H1 (cell line): Measurements from ENCODE around the gene ZNF562. TPM values are rescaled to one million over a fixed set of nuclear protein-coding genes. Genes with fewer than 3 reads are reported as not detected.

Experiments used
- CTCF ChIA-PET: fragments of 300-600 bp; sonication (Branson Sonifier 250); formaldehyde crosslinking; loops from one replicate; lab custom pipeline; 2021; ENCODE audit not compliant: partially characterized antibody; lab: Charles Lee
- POLR2A ChIA-PET: fragments of 300-600 bp; sonication (Branson Sonifier 250); formaldehyde crosslinking; loops from one replicate; lab custom pipeline; 2021; ENCODE audit warnings: inconsistent platforms; ENCODE audit not compliant: partially characterized antibody; lab: Charles Lee
- DNase-seq, 2 experiments: peaks; one replicate each; pipeline versions ENCODE4 v3.0.0 to v3.0.0-alpha.2; 2010 to 2022; ENCODE audit warnings: low spot score in 2 of 2, low read depth in 1 of 2, mixed read lengths in 1 of 2
- FAIRE-seq: peaks from 2 replicates; lab custom pipeline; 2011; peaks lifted over from hg19 to GRCh38; lab: Jason Lieb, UNC
- H2AFZ ChIP-seq: 2 replicates; pipeline ENCODE4 v1.8.1; 2012; ENCODE audit warnings: low read length, inconsistent platforms
- H2AK5ac ChIP-seq: 2 replicates; pipeline ENCODE4 v1.6.1; 2013; ENCODE audit warnings: low read depth, low read length
- H2BK120ac ChIP-seq: replicated peaks from 2 replicates; pipeline ENCODE3; 2013; ENCODE audit warnings: low read depth, low read length, inconsistent platforms
- H2BK12ac ChIP-seq: 2 replicates; pipeline ENCODE4 v1.6.1; 2013; ENCODE audit warnings: low read depth, low read length
- H2BK15ac ChIP-seq: 2 replicates; pipeline ENCODE4 v1.6.1; 2013; ENCODE audit warnings: low read length
- H2BK20ac ChIP-seq: 2 replicates; pipeline ENCODE4 v1.6.1; 2013; ENCODE audit warnings: low read length
- H2BK5ac ChIP-seq: 2 replicates; pipeline ENCODE4 v1.6.1; 2013; ENCODE audit warnings: low read depth, low read length
- H3K14ac ChIP-seq: 2 replicates; pipeline ENCODE4 v1.6.1; 2013; ENCODE audit warnings: inconsistent platforms; ENCODE audit not compliant: insufficient read length
- H3K18ac ChIP-seq: 2 replicates; pipeline ENCODE4 v1.6.1; 2013; ENCODE audit warnings: low read length; ENCODE audit errors: extremely low read depth
- H3K23ac ChIP-seq: 2 replicates; pipeline ENCODE4 v1.6.1; 2013; ENCODE audit warnings: inconsistent platforms; ENCODE audit not compliant: insufficient read length
- H3K23me2 ChIP-seq: 2 replicates; pipeline ENCODE4 v1.6.1; 2013; ENCODE audit warnings: low read depth, low read length
- H3K27ac ChIP-seq: 2 replicates; pipeline ENCODE4 v1.6.1; 2011; ENCODE audit warnings: low read depth, low read length, inconsistent platforms
- H3K27me3 ChIP-seq, 4 experiments: replicated peaks in 1 of 4; 1 replicate in 1 of 4; 2 replicates in 3 of 4; pipeline versions ENCODE4 v1.6.1 to v1.8.1; 2011 to 2013; ENCODE audit warnings: low read length in 3 of 4, mild to moderate bottlenecking in 3 of 4, inconsistent platforms in 2 of 4, mixed read lengths in 2 of 4, moderate library complexity in 1 of 4; ENCODE audit not compliant: control insufficient read depth in 3 of 4, insufficient read depth in 3 of 4; ENCODE audit errors: extremely low read depth in 1 of 4
- H3K36me3 ChIP-seq, 4 experiments: 2 replicates each; pipeline versions ENCODE4 v1.6.1 to v1.8.1; 2011 to 2013; ENCODE audit warnings: mild to moderate bottlenecking in 4 of 4, low read length in 3 of 4, moderate library complexity in 2 of 4, control low read depth in 1 of 4, inconsistent platforms in 1 of 4; ENCODE audit not compliant: insufficient read depth in 4 of 4, control insufficient read depth in 2 of 4
- H3K4ac ChIP-seq: replicated peaks from 2 replicates; pipeline ENCODE3; 2013; ENCODE audit warnings: low read length, low read depth, mixed read lengths, inconsistent platforms; ENCODE audit not compliant: insufficient read length
- H3K4me1 ChIP-seq, 4 experiments: replicated peaks in 1 of 4; 1 replicate in 1 of 4; 2 replicates in 3 of 4; pipeline versions ENCODE4 v1.6.1 to v1.8.1; 2011 to 2013; ENCODE audit warnings: low read length in 3 of 4, inconsistent platforms in 2 of 4, mixed read lengths in 1 of 4; ENCODE audit not compliant: insufficient read depth in 4 of 4, control insufficient read depth in 3 of 4
- H3K4me2 ChIP-seq, 2 experiments: 2 replicates each; pipeline versions ENCODE4 v1.6.1 to v1.8.1; 2011 to 2013; ENCODE audit warnings: low read depth in 2 of 2, low read length in 2 of 2, control low read depth in 1 of 2, inconsistent platforms in 1 of 2, mild to moderate bottlenecking in 1 of 2; ENCODE audit not compliant: insufficient read depth in 1 of 2
- H3K4me3 ChIP-seq, 4 experiments: fragments of 200-600, 300-600 bp in 1 of 4; sonication (generic), shearing (Covaris generic), sonication (Bioruptor Twin) in 1 of 4; 2 replicates each; pipeline versions ENCODE4 v1.5.1 to v1.8.1; 2011 to 2016; ENCODE audit warnings: low read length in 4 of 4, low read depth in 3 of 4, control low read depth in 2 of 4, inconsistent platforms in 2 of 4, mild to moderate bottlenecking in 2 of 4, mixed read lengths in 1 of 4, moderate library complexity in 1 of 4; ENCODE audit not compliant: insufficient read depth in 2 of 4; ENCODE audit errors: extremely low read depth in 1 of 4
- H3K56ac ChIP-seq: replicated peaks from 2 replicates; pipeline ENCODE3; 2013; ENCODE audit warnings: low read depth, mild to moderate bottlenecking, mixed read lengths, low read length, inconsistent platforms; ENCODE audit not compliant: insufficient read length
- H3K79me1 ChIP-seq: 2 replicates; pipeline ENCODE4 v1.6.1; 2013; ENCODE audit warnings: low read depth, low read length, control low read depth
- H3K79me2 ChIP-seq, 2 experiments: 2 replicates each; pipeline versions ENCODE4 v1.6.1 to v1.8.1; 2012 to 2013; ENCODE audit warnings: low read length in 2 of 2, mild to moderate bottlenecking in 2 of 2, inconsistent platforms in 1 of 2; ENCODE audit not compliant: insufficient read depth in 2 of 2, control insufficient read depth in 1 of 2
- H3K9ac ChIP-seq, 4 experiments: replicated peaks in 1 of 4; 1 replicate in 1 of 4; 2 replicates in 3 of 4; pipeline versions ENCODE4 v1.6.1 to v1.8.1; 2011 to 2013; ENCODE audit warnings: low read depth in 3 of 4, low read length in 3 of 4, control low read depth in 2 of 4, mild to moderate bottlenecking in 2 of 4, moderate library complexity in 2 of 4, inconsistent platforms in 1 of 4; ENCODE audit errors: extremely low read depth in 1 of 4
- H3K9me3 ChIP-seq, 2 experiments: 2 replicates each; pipeline versions ENCODE4 v1.6.1 to v1.8.1; 2012 to 2013; ENCODE audit warnings: mild to moderate bottlenecking in 2 of 2, moderate library complexity in 2 of 2, control low read depth in 1 of 2, inconsistent platforms in 1 of 2, low read depth in 1 of 2, low read length in 1 of 2, mixed read lengths in 1 of 2; ENCODE audit not compliant: insufficient read depth in 2 of 2
- H4K20me1 ChIP-seq, 2 experiments: replicated peaks in 1 of 2; 2 replicates each; pipeline versions ENCODE3 to v1.8.1; 2011 to 2013; ENCODE audit warnings: inconsistent platforms in 2 of 2, low read length in 2 of 2, mild to moderate bottlenecking in 1 of 2; ENCODE audit not compliant: insufficient read depth in 2 of 2, control insufficient read depth in 1 of 2
- H4K5ac ChIP-seq: 2 replicates; pipeline ENCODE4 v1.6.1; 2013; ENCODE audit warnings: low read length, low read depth, mixed read lengths, inconsistent platforms; ENCODE audit not compliant: insufficient read length
- H4K8ac ChIP-seq: 2 replicates; pipeline ENCODE4 v1.8.0; 2013; ENCODE audit warnings: mild to moderate bottlenecking, moderate library complexity, low read length, inconsistent platforms; ENCODE audit not compliant: insufficient read depth; ENCODE audit errors: extremely low read depth
- H4K91ac ChIP-seq: replicated peaks from 2 replicates; pipeline ENCODE3; 2013; ENCODE audit warnings: low read length, mixed read lengths, inconsistent platforms; ENCODE audit not compliant: insufficient read length
- ATF2 ChIP-seq: IDR thresholded peaks from 2 replicates; pipeline ENCODE4 v1.6.1; 2012; ENCODE audit warnings: low read length, inconsistent platforms
- CHD1 ChIP-seq: IDR thresholded peaks from 2 replicates; pipeline ENCODE4 v1.6.1; 2012; ENCODE audit warnings: low read depth, low read length, improper control_type of control experiment
- CTCF ChIP-seq, 3 experiments: IDR thresholded peaks; 1 replicate in 2 of 3; 2 replicates in 1 of 3; pipeline versions ENCODE4 v1.5.1 to v1.6.1; 2011; ENCODE audit warnings: low read length in 3 of 3, mild to moderate bottlenecking in 3 of 3, inconsistent platforms in 2 of 3, low read depth in 1 of 3, moderate library complexity in 1 of 3; ENCODE audit not compliant: insufficient read depth in 1 of 3; ENCODE audit errors: control extremely low read depth in 1 of 3
- KDM4A ChIP-seq: IDR thresholded peaks from one replicate; pipeline ENCODE4 v1.7.1; 2012; ENCODE audit warnings: low read depth, mild to moderate bottlenecking, moderate library complexity, low read length, inconsistent platforms; ENCODE audit not compliant: severe bottlenecking
- NANOG ChIP-seq: IDR thresholded peaks from 2 replicates; pipeline ENCODE4 v1.6.1; 2011; ENCODE audit warnings: low read length, low read depth, mild to moderate bottlenecking, inconsistent platforms; ENCODE audit not compliant: insufficient read depth, poor library complexity, severe bottlenecking
- SAP30 ChIP-seq: fragments of 300-600 bp; sonication (generic); IDR thresholded peaks from 2 replicates; pipeline ENCODE4 v1.7.1; 2012; ENCODE audit warnings: low read length, moderate library complexity, mild to moderate bottlenecking, inconsistent platforms; ENCODE audit not compliant: insufficient read depth, insufficient replicate concordance
- SIN3A ChIP-seq, 2 experiments: IDR thresholded peaks in 1 of 2; conservative IDR thresholded peaks in 1 of 2; 2 replicates each; pipeline ENCODE4 v1.6.1; 2011 to 2012; ENCODE audit warnings: low read length in 2 of 2, improper control_type of control experiment in 1 of 2, low read depth in 1 of 2, mild to moderate bottlenecking in 1 of 2
- TAF1 ChIP-seq: IDR thresholded peaks from 2 replicates; pipeline ENCODE4 v1.6.1; 2011; ENCODE audit warnings: mild to moderate bottlenecking, low read depth, low read length
- TEAD4 ChIP-seq: IDR thresholded peaks from 2 replicates; pipeline ENCODE4 v1.6.1; 2012; ENCODE audit warnings: low read depth, low read length, inconsistent platforms, mixed read lengths
- WGBS, 2 experiments: shearing (Covaris generic) in 1 of 2; methylation state at CpG; one replicate each; pipeline versions ENCODE4 v1.1.6 to v1.1.7; 2013 to 2015; ENCODE audit warnings: low lambda C conversion rate in 2 of 2, mixed read lengths in 2 of 2, inconsistent platforms in 1 of 2, low coverage in 1 of 2, missing lambda C conversion rate in 1 of 2; ENCODE audit not compliant: insufficient replicate concordance in 2 of 2, insufficient coverage in 1 of 2, insufficient read length in 1 of 2; ENCODE audit errors: extremely low coverage in 1 of 2, missing lambda C conversion rate in 1 of 2; 5-methylcytosine and 5-hydroxymethylcytosine counted together
- polyA plus RNA-seq, 7 experiments: library from polyadenylated mRNA; depleted of rRNA in 3 of 7; stranded (reverse) in 5 of 7; unstranded in 2 of 7; fragments of >200 nt in 5 of 7; fragments of 200-250 nt in 2 of 7; gene quantifications; 1 replicate in 5 of 7; 2 replicates in 1 of 7; 4 replicates in 1 of 7; pipeline versions ENCODE4 v1.2.1 to v1.2.3, GENCODE V29; 2011 to 2013; ENCODE audit warnings: missing spikeins in 2 of 7, mixed read lengths in 2 of 7
- total RNA-seq: library from RNA; stranded (reverse); fragmentation: NEBNext Ultra II Directional; extraction: Animal tissue kit (Norgen Biotek cat#: 25700); gene quantifications from 2 replicates; pipeline ENCODE4 v1.2.1, GENCODE V29; 2021

The ZNF562 gene
- total and polyA plus RNA-seq, 2 of the 8 experiments (the other 6 are each of a cell fraction or from before 2014, with no cell fraction given), result 0.12 to 2.5 TPM

GRCh38 chr19:9641810-9642209 lies 33.1 kb downstream of the ZNF562 start:
- H4K5ac ChIP-seq, result no peak overlapping the region
- DNase-seq, result no peak
- no peaks in the 10 kb centered on the region for H4K20me1 ChIP-seq
- no peaks in the 10 kb centered on the region; a peak in 1 of 7 replicates for H3K4me1 ChIP-seq
- no peak overlapping the region for H4K91ac ChIP-seq
- no peak overlapping the region for H2AK5ac ChIP-seq
- H3K18ac ChIP-seq, result no peak overlapping the region
- no peaks in the 10 kb centered on the region for H3K79me2 ChIP-seq
- H3K9me3 ChIP-seq, result peaks cover 18 to 20% of the 10 kb centered on the region in 2 experiments
- H3K23me2 ChIP-seq, result no peaks in the 10 kb centered on the region; the same call in 1 of the 2 replicates
- no peak for FAIRE-seq
- H2BK5ac ChIP-seq, result no peak overlapping the region
- H3K79me1 ChIP-seq, result no peaks in the 10 kb centered on the region
- H3K9ac ChIP-seq, result no peak overlapping the region
- no peak overlapping the region for H3K56ac ChIP-seq
- ChIA-PET POLR2A (no interaction called here), CTCF (interaction anchor here (0.9 kb wide), 1 partner anchor 148 kb away, joined by 3 read pairs; no protein-coding TSS in a partner anchor)
- H2BK15ac ChIP-seq, result no peak overlapping the region
- H3K36me3 ChIP-seq, result peaks cover 0 to 38% (median 12%) of the 10 kb centered on the region in 4 experiments; a peak in 6 of 8 replicates
- no peak overlapping the region for H3K14ac ChIP-seq
- H2BK120ac ChIP-seq, result no peak overlapping the region
- no peak overlapping the region for H3K4me2 ChIP-seq
- WGBS, 2 experiments, result 95% methylated on average over 6 of the region's 6 CpGs; no CpG with 5 or more reads in 1 of the 2 experiments
- H3K27ac ChIP-seq, result no peak overlapping the region
- no peak overlapping the region for H4K8ac ChIP-seq
- no peak overlapping the region for H2AFZ ChIP-seq
- H2BK20ac ChIP-seq, result no peak overlapping the region
- H3K27me3 ChIP-seq, result no peaks in the 10 kb centered on the region
- no peak overlapping the region for H2BK12ac ChIP-seq
- no peak overlapping the region for H3K4me3 ChIP-seq
- no peak overlapping the region for H3K23ac ChIP-seq
- H3K4ac ChIP-seq, result no peak overlapping the region
- TF ChIP-seq CHD1 (no peak), KDM4A (no peak), SAP30 (no peak), SIN3A (conservative IDR thresholded peaks at IDR 0.05 in 1 of 2, IDR thresholded peaks at IDR 0.05 in 1 of 2; ENCODE audit: low read depth in 1 of 2, low read length in 2 of 2) (no peak), NANOG (no peak), ATF2 (no peak), CTCF (IDR thresholded peaks at IDR 0.05; ENCODE audit: control extremely low read depth in 1 of 3, insufficient read depth in 1 of 3, low read depth in 1 of 3, low read length in 3 of 3) (no peak), TAF1 (no peak), TEAD4 (no peak)
